Osteoblast (primary cell): ENCODE results near the gene STT3B. TPM values are rescaled to one million over a fixed set of nuclear protein-coding genes. Genes with fewer than 3 reads are reported as not detected.

Experiments
- DNase-seq: peaks from one replicate; pipeline ENCODE4 v3.0.0; 2011; ENCODE audit warnings: low spot score, mixed read lengths; ENCODE audit not compliant: insufficient read length; ENCODE audit errors: missing footprints
- H2AFZ ChIP-seq: 2 replicates; pipeline ENCODE4 v1.6.0; 2011; ENCODE audit warnings: mild to moderate bottlenecking, low read length
- H3K27ac ChIP-seq: 2 replicates; pipeline ENCODE4 v1.5.1; 2011; ENCODE audit warnings: mild to moderate bottlenecking, low read depth, low read length, moderate library complexity
- H3K27me3 ChIP-seq: 2 replicates; pipeline ENCODE4 v1.6.0; 2012; ENCODE audit warnings: mild to moderate bottlenecking, control low read depth, inconsistent platforms, low read length, moderate library complexity; ENCODE audit not compliant: insufficient read depth
- H3K36me3 ChIP-seq: 2 replicates; pipeline ENCODE4 v1.5.1; 2011; ENCODE audit warnings: mild to moderate bottlenecking, low read length, control low read depth, moderate library complexity; ENCODE audit not compliant: insufficient read depth
- H3K4me1 ChIP-seq: 2 replicates; pipeline ENCODE4 v1.5.1; 2011; ENCODE audit warnings: mild to moderate bottlenecking, low read length, control low read depth, moderate library complexity; ENCODE audit not compliant: insufficient read depth
- H3K4me2 ChIP-seq: 2 replicates; pipeline ENCODE4 v1.6.0; 2011; ENCODE audit warnings: mild to moderate bottlenecking, low read length; ENCODE audit not compliant: insufficient read depth
- H3K4me3 ChIP-seq: fragments of 200-600 bp; sonication (generic); 3 replicates; pipeline ENCODE4 v1.5.1; 2012; ENCODE audit warnings: mild to moderate bottlenecking, low read length, inconsistent platforms; ENCODE audit not compliant: insufficient read depth
- H3K79me2 ChIP-seq: 2 replicates; pipeline ENCODE4 v1.6.0; 2012; ENCODE audit warnings: mild to moderate bottlenecking, low read length, control low read depth, inconsistent platforms; ENCODE audit not compliant: insufficient read depth
- H3K9me3 ChIP-seq: 2 replicates; pipeline ENCODE4 v1.5.1; 2011; ENCODE audit warnings: low read depth, low read length, control low read depth
- H4K20me1 ChIP-seq: 2 replicates; pipeline ENCODE4 v1.6.0; 2012; ENCODE audit warnings: mild to moderate bottlenecking, low read length, control low read depth; ENCODE audit not compliant: insufficient read depth
- CTCF ChIP-seq: IDR thresholded peaks from 2 replicates; pipeline ENCODE4 v1.5.1; 2011; ENCODE audit warnings: mild to moderate bottlenecking, low read depth, low read length, moderate library complexity; ENCODE audit errors: extremely low read depth
- total RNA-seq: library from RNA; depleted of rRNA; stranded (reverse); fragments of >200 nt; gene quantifications from 2 replicates; pipeline ENCODE4 v1.2.3, GENCODE V29; 2012

Gene STT3B
- total RNA-seq, 1 donor, result 216 TPM

- no peaks in the 10 kb centered on the region for H3K4me1 ChIP-seq
- peaks cover 5% of the 10 kb centered on the region for H3K79me2 ChIP-seq
- no peak overlapping the region for H3K4me2 ChIP-seq
- H3K27me3 ChIP-seq, result no peaks in the 10 kb centered on the region
- H3K9me3 ChIP-seq, result no peaks in the 10 kb centered on the region
- no peak overlapping the region for H3K4me3 ChIP-seq
- DNase-seq, result peak; percentile 27
- no peak overlapping the region for H2AFZ ChIP-seq
- H3K27ac ChIP-seq, result no peak overlapping the region
- peaks cover 5% of the 10 kb centered on the region for H4K20me1 ChIP-seq
- TF ChIP-seq CTCF, result peak; percentile 64
- no peaks in the 10 kb centered on the region for H3K36me3 ChIP-seq
Measured at GRCh38 chr3:31610700-31611275, 78.1 kb downstream of the STT3B start.

- TF ChIP-seq CTCF, result no peak
- H3K27ac ChIP-seq, result no peak overlapping the region
- H3K36me3 ChIP-seq, result no peaks in the 10 kb centered on the region
- no peaks in the 10 kb centered on the region for H3K4me1 ChIP-seq
- H3K79me2 ChIP-seq, result peaks cover 2% of the 10 kb centered on the region
- no peaks in the 10 kb centered on the region for H3K9me3 ChIP-seq
- H3K27me3 ChIP-seq, result no peaks in the 10 kb centered on the region
- DNase-seq, result no peak
- no peak overlapping the region for H3K4me2 ChIP-seq
- no peak overlapping the region for H3K4me3 ChIP-seq
- no peak overlapping the region for H2AFZ ChIP-seq
- peaks cover 5% of the 10 kb centered on the region for H4K20me1 ChIP-seq
Measured at GRCh38 chr3:31613177-31613576, 80.5 kb downstream of the STT3B start.

GRCh38 chr3:31613654-31614053, 80.9 kb downstream of the STT3B start:
- no peaks in the 10 kb centered on the region for H3K36me3 ChIP-seq

More at GRCh38 chr3:31613654-31614053, 80.9 kb downstream of the STT3B start:
- no peak overlapping the region for H2AFZ ChIP-seq
- no peaks in the 10 kb centered on the region for H3K4me1 ChIP-seq
- H3K27me3 ChIP-seq, result no peaks in the 10 kb centered on the region
- no peak overlapping the region for H3K27ac ChIP-seq
- H4K20me1 ChIP-seq, result peaks cover 5% of the 10 kb centered on the region
- peaks cover 2% of the 10 kb centered on the region for H3K79me2 ChIP-seq
- no peak overlapping the region for H3K4me3 ChIP-seq
- H3K4me2 ChIP-seq, result no peak overlapping the region
- no peak for DNase-seq
- no peak for TF ChIP-seq CTCF
- H3K9me3 ChIP-seq, result no peaks in the 10 kb centered on the region
